Liver (tissue), 9 donors: Measurements from ENCODE around the gene TBC1D13. TPM values are rescaled to one million over a fixed set of nuclear protein-coding genes. Genes with fewer than 3 reads are reported as not detected.

Experiments used
- DNase-seq: peaks from one replicate; pipeline ENCODE4 v3.0.0-alpha.2; 2017; ENCODE audit warnings: low spot score
- H3K27ac ChIP-seq, 2 donors: one replicate each; pipeline ENCODE4 v1.7.0; 2013; ENCODE audit warnings: inconsistent platforms in 2 of 2, low read length in 2 of 2, control low read depth in 1 of 2, low read depth in 1 of 2, mild to moderate bottlenecking in 1 of 2
- H3K27me3 ChIP-seq, 4 donors: one replicate each; pipeline versions ENCODE4 v1.6.1 to v1.7.0; 2013; ENCODE audit warnings: low read length in 3 of 4, inconsistent platforms in 1 of 4, mild to moderate bottlenecking in 1 of 4, moderate library complexity in 1 of 4; ENCODE audit not compliant: control insufficient read depth in 4 of 4, insufficient read depth in 4 of 4
- H3K36me3 ChIP-seq, 4 donors: one replicate each; pipeline versions ENCODE4 v1.6.1 to v1.7.0; 2013; ENCODE audit warnings: low read length in 3 of 4, mild to moderate bottlenecking in 3 of 4, low read depth in 1 of 4, moderate library complexity in 1 of 4; ENCODE audit not compliant: control insufficient read depth in 4 of 4, insufficient read depth in 3 of 4
- H3K4me1 ChIP-seq, 4 donors: one replicate each; pipeline versions ENCODE4 v1.6.1 to v1.7.0; 2013; ENCODE audit warnings: low read length in 3 of 4, mild to moderate bottlenecking in 3 of 4, moderate library complexity in 1 of 4; ENCODE audit not compliant: control insufficient read depth in 4 of 4, insufficient read depth in 4 of 4
- H3K4me3 ChIP-seq, 3 donors: one replicate each; pipeline versions ENCODE4 v1.6.1 to v1.7.0; 2013; ENCODE audit warnings: low read length in 3 of 3, control low read depth in 1 of 3, low read depth in 1 of 3, mild to moderate bottlenecking in 1 of 3
- H3K9ac ChIP-seq, 2 donors: one replicate each; pipeline ENCODE4 v1.7.0; 2013; ENCODE audit warnings: low read length in 2 of 2, mild to moderate bottlenecking in 2 of 2, moderate library complexity in 2 of 2, control low read depth in 1 of 2, low read depth in 1 of 2
- H3K9me3 ChIP-seq, 4 donors: one replicate each; pipeline versions ENCODE4 v1.6.1 to v1.7.0; 2013; ENCODE audit warnings: low read length in 3 of 4; ENCODE audit not compliant: control insufficient read depth in 4 of 4
- ATF3 ChIP-seq: IDR thresholded peaks from 2 replicates; pipeline ENCODE4 v1.6.1; 2016; ENCODE audit warnings: antibody characterized with exemption
- EGR1 ChIP-seq, 2 donors: IDR thresholded peaks; 2 replicates each; pipeline ENCODE4 v1.6.1; 2016 to 2018; ENCODE audit warnings: antibody characterized with exemption in 2 of 2, low read depth in 2 of 2
- FOXA1 ChIP-seq: IDR thresholded peaks from 2 replicates; pipeline ENCODE4 v1.6.1; 2016; ENCODE audit warnings: antibody characterized with exemption
- GABPA ChIP-seq, 2 donors: IDR thresholded peaks in 1 of 2; conservative IDR thresholded peaks in 1 of 2; 2 replicates each; pipeline ENCODE4 v1.6.1; 2016; ENCODE audit warnings: antibody characterized with exemption in 2 of 2, mild to moderate bottlenecking in 1 of 2, moderate library complexity in 1 of 2
- HNF4A ChIP-seq, 2 donors: conservative IDR thresholded peaks; 2 replicates each; pipeline ENCODE4 v1.6.1; 2016; ENCODE audit warnings: antibody characterized with exemption in 2 of 2, mild to moderate bottlenecking in 2 of 2
- HNF4G ChIP-seq: IDR thresholded peaks from 2 replicates; pipeline ENCODE4 v1.6.1; 2016; ENCODE audit warnings: antibody characterized with exemption
- MAX ChIP-seq: IDR thresholded peaks from 2 replicates; pipeline ENCODE4 v1.6.1; 2016; ENCODE audit warnings: antibody characterized with exemption
- RXRA ChIP-seq, 2 donors: IDR thresholded peaks; 2 replicates each; pipeline ENCODE4 v1.6.1; 2017 to 2018; ENCODE audit warnings: antibody characterized with exemption in 2 of 2, mild to moderate bottlenecking in 1 of 2
- SP1 ChIP-seq: IDR thresholded peaks from 2 replicates; pipeline ENCODE4 v1.6.1; 2018; ENCODE audit warnings: antibody characterized with exemption, mild to moderate bottlenecking
- TAF1 ChIP-seq: conservative IDR thresholded peaks from 2 replicates; pipeline ENCODE4 v1.6.1; 2016; ENCODE audit warnings: antibody characterized with exemption, mild to moderate bottlenecking
- YY1 ChIP-seq: IDR thresholded peaks from 2 replicates; pipeline ENCODE4 v1.6.1; 2016; ENCODE audit warnings: antibody characterized with exemption, mild to moderate bottlenecking
- ZBTB33 ChIP-seq: IDR thresholded peaks from 2 replicates; pipeline ENCODE4 v1.6.1; 2016; ENCODE audit warnings: antibody characterized with exemption
- WGBS: extraction: QIAGEN DNeasy Blood & Tissue Kit; methylation state at CpG from one replicate; pipeline ENCODE4 v1.1.7; 2013; 5-methylcytosine and 5-hydroxymethylcytosine counted together
- polyA plus RNA-seq, 2 donors: library from polyadenylated mRNA; stranded (reverse) in 1 of 2; unstranded in 1 of 2; fragments of 200-250 nt in 1 of 2; fragments of >200 nt in 1 of 2; fragmentation: Nextera tagmentation in 1 of 2; extraction: Ambion mirVana in 1 of 2; gene quantifications; one replicate each; pipeline versions ENCODE4 v1.2.1 to v1.2.3, GENCODE V29; 2013 to 2015
- total RNA-seq, 2 donors: library from RNA; depleted of rRNA; stranded (reverse); fragments of >200 nt; gene quantifications; one replicate each; pipeline ENCODE4 v1.2.3, GENCODE V29; 2014
- donor health status: healthy.
- donor health status: healthy.
- donor health status: healthy.
- donor health status: healthy.
- donor health status: healthy.

TBC1D13 gene
- total and polyA plus RNA-seq, 4 donors, result 6.3 to 11.7 (median 8.0) TPM

- 97% methylated on average over 28 of the region's 28 CpGs for WGBS
- Histone ChIP-seq H3K27ac (no peak overlapping the region), H3K36me3 (peaks cover 0 to 13% (median 6%) of the 10 kb centered on the region in 4 donors), H3K4me3 (no peak overlapping the region), H3K9ac (no peak overlapping the region), H3K27me3 (no peaks in the 10 kb centered on the region), H3K4me1 (peaks cover 0 to 5% (median 1%) of the 10 kb centered on the region in 4 donors), H3K9me3 (no peaks in the 10 kb centered on the region)
- TF ChIP-seq ZBTB33, result no peak
- no peak for TF ChIP-seq EGR1 (IDR thresholded peaks at IDR 0.05; ENCODE audit: low read depth in 2 of 2)
- no peak for TF ChIP-seq HNF4G
- no peak for TF ChIP-seq SP1
- no peak for TF ChIP-seq GABPA (IDR thresholded peaks at IDR 0.05 in 1 of 2, conservative IDR thresholded peaks at IDR 0.05 in 1 of 2)
- no peak for TF ChIP-seq TAF1
- DNase-seq, result no peak
These were observed 48.5 kb downstream of the TBC1D13 start for GRCh38 chr9:128835246-128836210.

- no peak overlapping the region for H3K9ac ChIP-seq
- H3K27me3 ChIP-seq, result no peaks in the 10 kb centered on the region
- peak; percentile 50 to 53 for TF ChIP-seq HNF4A (conservative IDR thresholded peaks at IDR 0.05)
- no peak for TF ChIP-seq YY1
- peak; percentile 25 to 33 for TF ChIP-seq RXRA (IDR thresholded peaks at IDR 0.05)
- H3K4me3 ChIP-seq, result no peak overlapping the region
- H3K27ac ChIP-seq, result no peak overlapping the region
- peaks cover 0 to 6% (median 1%) of the 10 kb centered on the region in 4 donors for H3K4me1 ChIP-seq
- no peaks in the 10 kb centered on the region for H3K9me3 ChIP-seq
- peaks cover 0 to 13% (median 6%) of the 10 kb centered on the region in 4 donors for H3K36me3 ChIP-seq
- no peak for DNase-seq
- WGBS, result 84% methylated on average over 14 of the region's 14 CpGs
These were observed 49.6 kb downstream of the TBC1D13 start for GRCh38 chr9:128836509-128837145.

- H3K9me3 ChIP-seq, result no peaks in the 10 kb centered on the region
- H3K27me3 ChIP-seq, result no peaks in the 10 kb centered on the region
- WGBS, result 80% methylated on average over 3 of the region's 3 CpGs
- TF ChIP-seq HNF4A (conservative IDR thresholded peaks at IDR 0.05) (no peak), EGR1 (IDR thresholded peaks at IDR 0.05; ENCODE audit: low read depth in 2 of 2) (no peak), ATF3 (no peak), MAX (no peak), ZBTB33 (no peak), FOXA1 (no peak), HNF4G (no peak), SP1 (no peak), GABPA (IDR thresholded peaks at IDR 0.05 in 1 of 2, conservative IDR thresholded peaks at IDR 0.05 in 1 of 2) (no peak)
- H3K9ac ChIP-seq, result no peak overlapping the region
- peaks cover 0 to 17% (median 7%) of the 10 kb centered on the region in 4 donors for H3K36me3 ChIP-seq
- H3K4me3 ChIP-seq, result no peak overlapping the region
- no peak overlapping the region for H3K27ac ChIP-seq
- no peak for DNase-seq
- peaks cover 0 to 6% (median 1%) of the 10 kb centered on the region in 4 donors for H3K4me1 ChIP-seq
These were observed 51.3 kb downstream of the TBC1D13 start for GRCh38 chr9:128838338-128838737.
